Peyer's patch (tissue), 4 donors: ENCODE measurements around the gene ANXA6.

ENCODE experiments used
- CTCF ChIP-seq, 6 experiments: fragments of 450-650 bp in 4 of 6; fragments of 200-600 bp in 2 of 6; sonication (generic) in 1 of 6; IDR thresholded peaks; one replicate each; pipeline ENCODE4 v1.5.1; 2017 to 2019; ENCODE audit warnings: antibody characterized with exemption in 6 of 6, mild to moderate bottlenecking in 3 of 6, moderate library complexity in 1 of 6
- POLR2A ChIP-seq, 2 donors: fragments of 450-650 bp; IDR thresholded peaks; one replicate each; pipeline ENCODE4 v1.5.1; 2017; ENCODE audit warnings: antibody characterized with exemption in 2 of 2, mild to moderate bottlenecking in 2 of 2, moderate library complexity in 2 of 2

DNA sequence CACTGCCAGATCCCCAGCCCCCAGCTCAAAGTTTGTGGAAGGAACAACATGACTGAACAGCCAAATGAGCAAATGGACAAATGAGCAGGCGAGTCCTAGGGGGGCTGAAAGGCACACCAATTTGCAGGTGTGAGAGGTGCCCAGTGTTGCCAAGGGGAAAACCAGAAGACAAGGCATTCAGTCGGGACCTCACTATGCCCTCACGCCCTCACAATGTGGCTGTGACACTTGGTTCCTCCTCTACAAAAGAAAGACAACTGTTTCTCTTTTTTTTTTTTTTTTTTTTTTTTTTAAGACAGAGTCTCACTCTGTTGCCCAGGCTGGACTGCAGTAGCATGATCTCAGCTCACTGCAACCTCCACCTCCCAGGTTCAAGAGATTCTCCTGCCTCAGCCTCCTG lies 104.7 kb downstream of the ANXA6 start:
- TF ChIP-seq CTCF (IDR thresholded peaks at IDR 0.05) (no peak), POLR2A (IDR thresholded peaks at IDR 0.05) (no peak)
